Left ventricle myocardium inferior (tissue), 1 donor: ENCODE results near the gene CDC42BPA. TPM values are rescaled to one million over a fixed set of nuclear protein-coding genes. Genes with fewer than 3 reads are reported as not detected.

Source experiments
- DNase-seq: peaks from one replicate; pipeline ENCODE4 v3.0.0-alpha.2; 2020
- H3K27ac ChIP-seq: fragments of 200-600 bp; replicated peaks from 2 replicates; pipeline ENCODE4 v1.8.0; 2021
- H3K27me3 ChIP-seq: fragments of 200-600 bp; 2 replicates; pipeline ENCODE4 v1.8.0; 2021; ENCODE audit warnings: low read depth
- H3K36me3 ChIP-seq: fragments of 200-600 bp; 2 replicates; pipeline ENCODE4 v1.8.0; 2021
- H3K4me1 ChIP-seq: fragments of 200-600 bp; 2 replicates; pipeline ENCODE4 v1.8.0; 2021
- H3K4me3 ChIP-seq: fragments of 200-600 bp; 2 replicates; pipeline ENCODE4 v1.8.0; 2021; ENCODE audit warnings: mild to moderate bottlenecking, moderate library complexity
- H3K9me3 ChIP-seq: fragments of 200-600 bp; replicated peaks from 2 replicates; pipeline ENCODE4 v1.8.0; 2021
- intact Hi-C: fragments of 100-400 bp; cut with micrococcal nuclease; formaldehyde crosslinking; loops from one replicate; pipeline ENCODE4 v1.11.0; 2022
- total RNA-seq: library from RNA; stranded (reverse); fragmentation: NEBNext Ultra II Directional; extraction: Animal tissue kit (Norgen Biotek cat#: 25700); gene quantifications from one replicate; pipeline ENCODE4 v1.2.1, GENCODE V29; 2021
- TF ChIP-seq, protein P1 (sequence below): fragments of 200-600 bp; IDR thresholded peaks from 2 replicates; pipeline ENCODE4 v1.8.0; 2021; ENCODE audit warnings: antibody characterized with exemption, mild to moderate bottlenecking, borderline replicate concordance
- donor health status: DM: no; HTN: yes; CAD: no; lungs with severe emphysema.

Gene CDC42BPA
- total RNA-seq, 1 donor from 2014 or later = 35.1 TPM

DNA sequence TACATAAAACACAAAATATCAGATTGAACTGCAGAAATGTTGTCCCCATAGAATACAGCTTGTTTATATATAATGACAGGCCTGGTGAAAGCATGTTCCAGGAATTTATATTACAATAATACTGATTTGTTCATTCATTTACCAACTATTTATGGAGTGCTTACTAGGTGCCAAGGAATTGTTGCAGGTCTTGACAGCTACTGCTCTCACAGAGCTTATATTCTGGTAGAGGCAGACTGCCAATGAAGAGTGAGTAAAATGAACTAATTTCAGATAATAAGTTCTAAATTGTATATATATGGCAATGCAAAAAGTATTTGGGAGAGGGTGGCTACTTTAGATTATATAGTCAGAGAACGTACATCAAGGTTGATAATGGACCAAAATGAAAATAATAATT, 226.2 kb downstream of the CDC42BPA start:
- H3K9me3 ChIP-seq = no peaks in the 10 kb centered on the region
- no peak overlapping the region for H3K27ac ChIP-seq
- H3K36me3 ChIP-seq = peaks cover 34% of the 10 kb centered on the region
- TF ChIP-seq, protein P1, sequence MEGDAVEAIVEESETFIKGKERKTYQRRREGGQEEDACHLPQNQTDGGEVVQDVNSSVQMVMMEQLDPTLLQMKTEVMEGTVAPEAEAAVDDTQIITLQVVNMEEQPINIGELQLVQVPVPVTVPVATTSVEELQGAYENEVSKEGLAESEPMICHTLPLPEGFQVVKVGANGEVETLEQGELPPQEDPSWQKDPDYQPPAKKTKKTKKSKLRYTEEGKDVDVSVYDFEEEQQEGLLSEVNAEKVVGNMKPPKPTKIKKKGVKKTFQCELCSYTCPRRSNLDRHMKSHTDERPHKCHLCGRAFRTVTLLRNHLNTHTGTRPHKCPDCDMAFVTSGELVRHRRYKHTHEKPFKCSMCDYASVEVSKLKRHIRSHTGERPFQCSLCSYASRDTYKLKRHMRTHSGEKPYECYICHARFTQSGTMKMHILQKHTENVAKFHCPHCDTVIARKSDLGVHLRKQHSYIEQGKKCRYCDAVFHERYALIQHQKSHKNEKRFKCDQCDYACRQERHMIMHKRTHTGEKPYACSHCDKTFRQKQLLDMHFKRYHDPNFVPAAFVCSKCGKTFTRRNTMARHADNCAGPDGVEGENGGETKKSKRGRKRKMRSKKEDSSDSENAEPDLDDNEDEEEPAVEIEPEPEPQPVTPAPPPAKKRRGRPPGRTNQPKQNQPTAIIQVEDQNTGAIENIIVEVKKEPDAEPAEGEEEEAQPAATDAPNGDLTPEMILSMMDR = no peak
- no peak overlapping the region for H3K4me3 ChIP-seq
- intact Hi-C loops = no loop called here
- H3K4me1 ChIP-seq = peaks cover 21% of the 10 kb centered on the region
- DNase-seq = no peak
- no peaks in the 10 kb centered on the region for H3K27me3 ChIP-seq

DNA sequence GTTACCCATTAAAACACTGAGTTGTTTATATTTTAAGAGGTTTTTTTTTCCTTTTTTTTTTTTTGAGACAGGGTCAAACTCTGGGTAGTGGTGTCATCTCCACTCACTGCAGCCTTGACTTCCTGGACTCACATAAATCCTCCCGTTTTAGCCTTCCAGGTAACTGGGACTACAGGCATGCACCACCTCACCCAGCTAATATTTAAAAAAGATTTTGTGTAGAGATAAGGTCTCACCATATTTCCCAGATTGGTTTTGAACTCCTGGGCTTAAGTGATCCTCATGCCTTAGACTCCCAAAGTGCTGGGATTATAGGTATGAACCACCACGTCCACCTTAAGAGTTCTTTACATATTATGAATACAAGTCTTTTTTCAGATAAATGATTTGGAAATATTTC, 231.7 kb downstream of the CDC42BPA start:
- Histone ChIP-seq H3K4me3 (no peak overlapping the region), H3K4me1 (peaks cover 4% of the 10 kb centered on the region), H3K9me3 (peaks cover 14% of the 10 kb centered on the region), H3K27ac (no peak overlapping the region), H3K36me3 (peaks cover 58% of the 10 kb centered on the region), H3K27me3 (no peaks in the 10 kb centered on the region)
- TF ChIP-seq, protein P1 = no peak
- intact Hi-C loops = no loop called here
- DNase-seq = no peak

DNA sequence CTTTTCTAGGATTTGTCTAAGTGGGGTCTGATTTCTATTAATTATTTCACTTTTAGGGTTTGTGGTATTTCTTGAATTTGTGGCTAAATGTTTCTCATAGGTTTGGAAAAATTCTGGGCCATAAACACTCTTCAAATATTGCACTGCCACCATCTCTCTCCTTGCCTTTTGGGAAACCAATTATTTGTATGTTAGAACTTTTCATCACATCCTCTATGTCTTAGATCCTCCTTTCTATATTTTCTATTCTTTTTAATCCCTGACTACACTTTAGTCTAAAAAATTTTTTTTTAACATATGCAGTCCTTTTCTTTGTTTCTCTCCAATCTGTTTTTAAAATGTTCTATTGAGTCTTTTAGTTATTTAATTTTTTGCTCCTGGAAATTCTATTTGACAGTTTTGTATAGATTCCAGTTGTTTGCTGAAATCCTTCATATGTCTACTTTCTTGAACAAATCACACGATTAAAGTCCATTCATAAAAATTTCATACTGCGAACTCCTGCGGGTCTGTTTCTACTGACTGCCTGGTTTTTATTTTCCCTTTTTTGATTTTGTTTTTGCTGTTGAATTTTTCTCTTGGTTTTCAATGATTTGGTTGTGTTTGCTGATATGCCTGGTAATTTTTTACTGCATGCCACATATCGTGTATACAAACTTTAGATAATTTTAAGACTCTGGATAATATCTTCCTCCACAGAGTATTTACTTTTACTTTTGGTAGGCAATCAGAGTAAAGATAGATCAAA, 235.1 kb downstream of the CDC42BPA start:
- Histone ChIP-seq H3K27ac (no peak overlapping the region), H3K36me3 (peaks cover 45% of the 10 kb centered on the region)

DNA sequence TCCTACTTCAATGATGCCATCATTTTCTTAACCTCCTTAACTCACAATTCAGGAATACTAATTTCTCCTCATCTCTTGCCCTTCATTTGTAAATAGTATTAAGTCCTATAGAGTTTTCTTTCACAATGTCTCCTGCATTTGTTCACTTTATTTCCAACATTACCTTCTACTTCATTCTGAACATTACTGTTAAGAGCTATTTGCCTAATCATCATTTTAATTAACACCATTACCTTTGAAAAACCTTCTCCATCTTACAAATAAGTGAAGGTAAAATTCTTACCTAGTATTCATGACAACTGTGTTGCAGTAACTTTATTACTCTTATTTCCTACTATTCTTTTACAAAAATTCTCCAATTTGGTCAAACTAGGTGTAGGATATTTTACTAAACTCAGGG, 240.5 kb downstream of the CDC42BPA start:
- Histone ChIP-seq H3K27me3 (no peaks in the 10 kb centered on the region), H3K4me3 (no peak overlapping the region), H3K9me3 (no peaks in the 10 kb centered on the region), H3K4me1 (no peaks in the 10 kb centered on the region), H3K27ac (no peak overlapping the region), H3K36me3 (peaks cover 34% of the 10 kb centered on the region)
- TF ChIP-seq, protein P1 = no peak
- no peak for DNase-seq
- intact Hi-C loops = no loop called here

More for the DNA sequence above, 235.1 kb downstream of the CDC42BPA start:
- peaks cover 14% of the 10 kb centered on the region for H3K9me3 ChIP-seq
- intact Hi-C loops = no loop called here
- no peak for DNase-seq
- no peaks in the 10 kb centered on the region for H3K4me1 ChIP-seq
- TF ChIP-seq, protein P1 = no peak
- no peaks in the 10 kb centered on the region for H3K27me3 ChIP-seq
- H3K4me3 ChIP-seq = no peak overlapping the region

DNA sequence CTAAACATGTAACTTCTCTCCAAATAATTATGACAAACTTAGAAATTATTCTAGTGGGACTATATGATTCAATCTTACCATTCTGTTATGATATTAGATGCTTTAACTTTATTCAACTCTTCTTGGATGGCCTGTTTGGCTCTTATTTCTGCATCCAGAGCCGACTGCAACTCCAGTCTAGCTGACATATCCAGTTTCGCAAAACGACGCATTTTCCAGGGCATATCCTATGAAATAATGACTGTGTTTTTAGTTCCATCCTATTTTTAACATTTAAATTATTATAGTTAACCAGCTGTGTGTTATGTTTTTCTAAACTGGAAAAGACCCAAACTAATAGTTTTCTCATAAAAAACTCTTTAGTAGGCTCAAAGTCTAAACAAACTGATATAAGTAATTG, 244.5 kb downstream of the CDC42BPA start:
- Histone ChIP-seq H3K27ac (no peak overlapping the region), H3K9me3 (no peaks in the 10 kb centered on the region), H3K4me3 (no peak overlapping the region), H3K36me3 (peaks cover 33% of the 10 kb centered on the region), H3K27me3 (no peaks in the 10 kb centered on the region), H3K4me1 (peaks cover 5% of the 10 kb centered on the region)
- intact Hi-C loops = no loop called here
- TF ChIP-seq, protein P1 = no peak
- DNase-seq = no peak
